LNCAP (cell line): ENCODE results near the gene ELFN1.

Experiments used
- TF ChIP-seq, protein P1 (sequence below): fragments of 450-650 bp; IDR thresholded peaks from 2 replicates; pipeline ENCODE4 v1.5.1; 2017; ENCODE audit warnings: mild to moderate bottlenecking

ELFN1 gene

DNA sequence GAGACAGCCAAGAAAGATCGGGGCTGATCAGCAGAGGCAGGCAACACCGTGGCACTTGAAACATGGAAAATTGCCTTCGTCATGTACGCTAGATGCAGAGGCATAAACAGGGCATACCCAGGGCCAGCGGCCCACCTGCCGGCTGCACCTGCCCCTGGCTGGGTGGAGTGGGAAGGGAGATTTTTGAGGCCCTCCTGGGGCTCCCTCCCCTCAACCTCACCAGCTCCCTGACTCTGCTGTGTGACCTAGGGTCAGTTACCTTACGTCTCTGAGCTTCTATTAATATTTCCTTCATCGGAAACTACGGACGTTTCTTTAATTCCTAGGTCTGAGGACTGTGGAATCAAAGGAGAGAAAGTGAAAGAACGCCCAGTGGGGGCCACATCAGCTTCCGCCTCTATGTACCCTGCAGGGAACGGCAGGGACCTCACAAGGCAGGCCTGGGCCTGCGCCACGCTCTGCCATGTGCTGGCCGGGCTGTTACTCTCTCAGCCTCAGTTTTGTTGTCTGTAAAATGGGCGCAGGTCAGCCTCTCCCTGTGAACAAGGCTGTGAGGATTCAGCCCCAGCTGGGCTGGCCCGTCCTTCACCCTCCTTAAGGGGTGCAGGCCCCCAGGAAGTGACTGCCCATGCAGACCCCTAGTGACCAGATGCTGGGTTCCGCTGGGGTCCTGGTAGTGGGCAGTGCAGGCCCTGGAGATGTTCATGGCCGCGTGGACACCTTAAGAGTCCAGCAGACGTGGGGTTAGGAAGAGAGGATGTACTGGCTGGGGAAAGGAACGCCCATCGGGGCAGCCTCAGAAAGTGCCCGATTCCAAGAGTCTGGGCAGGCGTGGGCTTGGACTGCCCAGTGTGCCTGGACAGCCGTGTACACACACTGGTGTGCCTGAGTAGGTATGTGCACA is 22.7 kb downstream of the ELFN1 start:
- TF ChIP-seq, protein P1, sequence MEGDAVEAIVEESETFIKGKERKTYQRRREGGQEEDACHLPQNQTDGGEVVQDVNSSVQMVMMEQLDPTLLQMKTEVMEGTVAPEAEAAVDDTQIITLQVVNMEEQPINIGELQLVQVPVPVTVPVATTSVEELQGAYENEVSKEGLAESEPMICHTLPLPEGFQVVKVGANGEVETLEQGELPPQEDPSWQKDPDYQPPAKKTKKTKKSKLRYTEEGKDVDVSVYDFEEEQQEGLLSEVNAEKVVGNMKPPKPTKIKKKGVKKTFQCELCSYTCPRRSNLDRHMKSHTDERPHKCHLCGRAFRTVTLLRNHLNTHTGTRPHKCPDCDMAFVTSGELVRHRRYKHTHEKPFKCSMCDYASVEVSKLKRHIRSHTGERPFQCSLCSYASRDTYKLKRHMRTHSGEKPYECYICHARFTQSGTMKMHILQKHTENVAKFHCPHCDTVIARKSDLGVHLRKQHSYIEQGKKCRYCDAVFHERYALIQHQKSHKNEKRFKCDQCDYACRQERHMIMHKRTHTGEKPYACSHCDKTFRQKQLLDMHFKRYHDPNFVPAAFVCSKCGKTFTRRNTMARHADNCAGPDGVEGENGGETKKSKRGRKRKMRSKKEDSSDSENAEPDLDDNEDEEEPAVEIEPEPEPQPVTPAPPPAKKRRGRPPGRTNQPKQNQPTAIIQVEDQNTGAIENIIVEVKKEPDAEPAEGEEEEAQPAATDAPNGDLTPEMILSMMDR: no peak

DNA sequence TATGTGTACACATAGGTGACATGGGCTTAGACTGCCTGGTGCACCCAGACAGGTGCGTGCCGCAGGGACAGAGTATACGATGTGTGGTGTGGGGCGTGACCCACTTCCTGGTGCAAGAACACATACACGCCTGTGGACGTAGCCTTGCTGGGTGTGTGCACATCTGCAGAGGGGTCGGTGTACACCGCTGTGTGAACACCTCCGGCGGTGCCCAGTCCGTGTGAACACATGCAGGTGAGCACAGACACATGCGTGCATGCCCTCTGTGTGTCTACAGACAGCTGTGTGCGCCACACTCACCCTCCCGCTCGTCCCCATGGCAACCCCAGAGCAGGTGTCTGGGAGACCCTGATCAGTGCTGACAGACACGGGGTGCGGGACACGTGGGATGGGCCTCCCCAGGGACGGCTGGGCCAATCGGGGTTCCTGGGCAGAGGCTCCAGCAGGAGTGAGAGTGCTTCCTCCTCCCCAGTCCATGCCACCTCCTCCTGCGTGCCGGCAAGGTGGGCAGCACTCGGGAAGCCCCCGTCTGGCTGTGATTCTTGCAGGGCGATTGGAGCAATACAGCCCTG is 23.4 kb downstream of the ELFN1 start:
- TF ChIP-seq, protein P1: no peak

DNA sequence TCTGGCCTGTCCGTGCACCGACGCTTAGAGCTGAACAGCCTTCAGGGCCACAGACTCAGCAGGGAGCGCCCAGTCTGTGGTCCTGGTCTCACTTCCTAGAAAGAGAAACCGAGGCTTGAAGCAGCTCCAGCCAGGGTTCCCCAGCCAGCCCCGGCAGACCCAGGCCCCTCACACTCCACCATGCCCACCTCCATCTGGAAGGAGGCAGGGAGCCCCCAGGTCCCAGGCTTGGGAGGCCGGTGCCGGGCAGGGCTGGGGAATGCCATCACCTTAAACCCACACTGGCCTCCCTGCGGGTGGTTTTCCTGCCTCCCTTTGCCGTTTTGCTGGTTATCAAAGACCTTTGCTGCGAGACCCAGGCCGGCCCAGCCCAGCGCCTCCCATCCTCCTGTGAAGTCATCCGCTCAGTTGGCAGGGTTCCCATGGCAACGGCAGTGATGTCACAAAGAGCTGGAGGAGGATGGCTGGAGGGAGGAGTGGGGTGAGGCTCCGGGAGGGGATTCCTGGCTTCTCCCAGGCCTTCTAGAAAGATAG is 24.0 kb downstream of the ELFN1 start:
- TF ChIP-seq, protein P1: no peak

DNA sequence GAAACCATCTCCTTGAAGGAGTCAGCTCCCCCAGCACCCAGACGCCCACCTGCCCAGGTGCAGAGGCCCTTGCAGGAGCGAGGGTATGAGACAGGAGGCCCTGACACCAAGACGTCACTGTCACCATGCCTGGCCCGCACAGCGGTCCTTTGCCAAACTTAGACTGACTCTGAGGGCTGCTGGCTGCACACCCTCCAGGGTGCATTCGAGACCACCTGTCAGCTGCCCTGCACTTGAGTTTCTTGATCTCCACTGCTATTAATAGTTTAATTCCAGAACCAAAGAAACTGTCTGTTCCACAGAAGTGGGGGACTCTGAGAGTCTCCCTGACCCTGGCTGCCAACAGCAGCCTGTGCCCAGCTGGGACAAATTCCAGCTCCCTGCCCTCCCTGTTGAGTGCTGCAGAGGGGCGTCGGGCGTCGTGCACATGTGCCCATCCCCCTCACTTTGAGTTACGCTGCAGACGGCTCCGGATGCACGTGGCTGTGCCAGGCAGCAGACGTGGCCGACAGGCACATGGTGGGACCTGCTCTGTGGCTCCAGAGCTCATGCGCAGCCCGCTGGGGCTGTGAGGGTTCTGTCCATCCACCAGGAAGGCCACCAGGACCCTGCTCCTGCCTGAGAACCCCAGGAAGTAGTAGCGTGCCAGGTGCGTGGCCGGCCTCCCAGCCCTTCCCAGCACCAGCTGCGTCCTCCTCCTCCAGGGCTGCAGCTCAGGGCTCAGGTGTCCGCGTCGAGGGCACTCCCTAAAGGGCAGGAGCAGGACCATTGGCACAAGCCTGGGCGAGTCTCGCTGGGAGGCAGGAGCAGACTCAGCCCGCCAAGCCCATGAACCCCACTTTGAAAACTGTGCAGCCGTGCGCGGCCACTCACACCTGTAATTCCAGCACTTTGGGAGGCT is 24.8 kb downstream of the ELFN1 start:
- TF ChIP-seq, protein P1: no peak

DNA sequence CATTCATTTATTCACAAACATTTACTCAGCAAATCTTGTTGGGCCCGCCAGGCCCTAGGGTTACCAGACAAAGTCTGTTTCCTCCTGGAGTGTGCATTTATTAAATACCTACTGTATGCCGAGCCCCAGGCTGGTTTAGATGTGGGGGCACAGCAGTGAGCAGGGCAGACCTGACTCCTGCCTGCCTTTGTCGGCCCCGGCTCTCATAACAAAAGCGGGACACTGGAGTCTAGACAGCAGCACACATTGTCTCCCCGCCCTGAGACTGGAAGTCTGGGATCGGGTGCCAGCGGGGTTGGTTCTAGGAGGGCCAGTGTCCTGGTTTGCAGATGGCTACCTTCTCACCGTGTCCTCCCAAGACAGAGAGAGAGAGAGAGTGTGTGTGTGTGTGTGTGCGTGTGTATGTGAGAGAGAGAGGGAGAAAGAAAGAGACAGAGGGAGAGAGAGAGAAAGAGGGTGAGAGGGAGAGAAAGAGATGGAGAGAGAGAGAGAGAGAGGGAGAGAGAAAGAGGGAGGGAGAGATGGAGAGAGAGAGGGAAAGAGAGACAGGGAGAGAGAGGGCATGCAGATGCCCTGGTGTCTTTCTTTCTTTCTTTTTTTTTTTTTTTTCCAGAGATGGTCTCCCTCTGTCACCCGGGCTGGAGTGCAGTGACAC is 25.9 kb downstream of the ELFN1 start:
- TF ChIP-seq, protein P1: no peak

DNA sequence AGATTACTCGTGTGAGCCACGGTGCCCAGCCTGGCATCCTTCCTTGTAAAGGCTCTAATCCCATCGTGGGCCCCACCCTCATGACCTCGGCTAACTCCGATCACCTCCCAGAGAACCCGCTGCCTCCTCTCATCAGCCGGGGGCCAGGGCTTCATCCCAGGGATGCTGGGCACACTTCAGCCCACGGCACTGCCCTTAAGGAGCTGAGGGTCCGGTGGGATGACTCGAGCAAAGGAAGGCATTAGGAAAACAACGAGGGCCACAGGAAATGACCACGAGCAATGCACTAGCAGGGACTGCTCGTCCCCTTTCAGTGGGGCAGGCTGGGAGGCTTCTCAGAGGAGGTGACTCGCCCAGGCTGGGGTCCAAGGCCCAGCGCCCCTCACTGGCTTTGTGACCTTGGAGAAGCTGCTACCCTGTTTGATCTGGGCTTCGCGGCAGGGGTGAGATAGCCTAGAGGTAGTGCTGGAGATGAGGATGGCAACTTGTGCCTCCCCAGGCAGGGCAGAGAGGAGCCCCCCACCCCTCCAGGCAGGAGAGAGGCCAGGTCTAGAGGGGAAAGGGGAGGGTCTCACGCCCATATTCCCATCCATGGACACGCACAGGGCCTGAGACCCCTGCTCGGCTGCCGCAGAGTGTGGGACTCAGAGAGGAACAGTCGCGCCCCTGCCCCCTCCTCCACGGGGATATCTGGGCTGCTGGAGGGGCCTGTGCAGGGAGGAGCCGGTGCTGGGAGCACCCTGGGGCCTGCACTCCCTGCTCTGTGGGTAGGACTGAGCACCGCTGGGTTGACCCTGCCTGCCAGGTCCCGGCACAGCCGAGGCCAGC is 26.8 kb downstream of the ELFN1 start:
- TF ChIP-seq, protein P1: no peak
